ENCODE results near the gene COMMD10. TPM values are rescaled to one million over a fixed set of nuclear protein-coding genes. Genes with fewer than 3 reads are reported as not detected.

Gene COMMD10
- polyA plus RNA-seq, 1 donor = 27.0 TPM

DNA sequence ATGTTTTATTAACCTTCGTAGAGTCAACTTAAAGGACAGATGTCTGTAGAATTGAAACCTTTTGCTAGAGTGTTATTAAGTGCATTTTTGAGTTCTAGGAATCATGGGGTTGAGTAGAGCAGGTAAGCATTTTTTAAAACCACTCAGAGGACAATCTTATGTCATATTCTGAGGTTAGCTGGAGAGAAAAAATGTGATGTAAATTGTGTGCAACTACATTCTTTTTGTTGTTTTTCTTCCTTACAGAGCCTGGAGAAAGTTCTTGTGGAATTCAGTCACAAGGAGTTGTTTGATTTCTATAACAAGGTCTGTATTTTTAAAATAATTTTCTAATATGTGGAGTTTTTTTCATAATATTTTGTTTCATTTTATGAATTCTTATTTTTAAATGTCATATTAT lies 206.4 kb downstream of the COMMD10 start:
- DNase-seq (ENCODE audit: low read depth) = no peak

DNA sequence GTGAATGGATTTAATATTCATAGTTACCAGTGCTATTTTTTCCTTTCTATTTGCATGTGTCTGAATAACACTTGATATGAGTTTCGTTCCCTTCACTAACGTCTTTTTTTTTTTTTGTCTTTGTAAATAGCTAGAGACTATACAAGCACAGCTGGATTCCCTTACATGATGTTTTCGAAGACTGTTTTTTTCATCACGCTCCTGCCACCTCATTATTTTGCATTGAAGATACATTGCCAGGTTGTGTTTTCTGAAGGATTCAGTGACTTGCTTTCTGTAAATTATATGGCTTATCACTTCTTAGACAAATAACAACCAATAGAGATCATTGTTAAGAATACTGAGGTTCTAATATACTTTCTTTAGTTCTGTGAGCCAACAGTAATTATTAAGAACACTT lies 207.5 kb downstream of the COMMD10 start:
- DNase-seq (ENCODE audit: low read depth) = no peak

DNA sequence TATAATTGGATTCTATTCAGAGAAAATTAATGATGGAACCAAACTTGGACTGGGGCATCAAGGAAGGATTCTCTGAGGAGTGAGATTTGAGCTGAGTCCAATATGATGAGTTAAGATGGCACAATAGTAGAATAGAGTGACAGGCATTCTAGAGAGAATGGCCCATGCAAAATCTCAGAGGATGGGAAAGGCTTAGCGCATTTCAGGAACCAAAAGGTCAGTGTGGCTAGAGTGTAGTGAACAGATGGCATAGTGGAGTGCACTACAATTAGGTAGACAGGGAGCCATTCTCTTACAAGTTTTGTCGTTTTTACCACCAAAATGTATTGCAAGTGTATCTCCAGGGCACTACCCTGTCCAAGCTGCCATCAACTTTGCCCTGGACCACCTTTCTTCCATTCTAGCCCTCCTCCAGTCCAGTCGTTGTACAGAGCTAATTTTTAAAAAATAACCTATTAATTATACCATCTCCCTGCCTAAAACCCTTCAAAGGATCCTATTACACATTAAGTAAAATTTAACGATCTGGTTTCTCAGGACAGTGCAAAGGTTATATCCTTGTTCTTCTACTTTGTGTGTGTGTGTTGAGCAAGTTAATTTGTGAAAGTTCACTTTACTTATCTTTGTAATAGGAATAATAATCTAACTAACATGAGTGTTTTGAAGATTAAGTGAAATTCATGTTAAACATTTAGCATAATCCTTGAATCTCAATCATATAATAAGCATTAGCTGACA lies 211.7 kb downstream of the COMMD10 start:
- DNase-seq (ENCODE audit: low read depth) = no peak

DNA sequence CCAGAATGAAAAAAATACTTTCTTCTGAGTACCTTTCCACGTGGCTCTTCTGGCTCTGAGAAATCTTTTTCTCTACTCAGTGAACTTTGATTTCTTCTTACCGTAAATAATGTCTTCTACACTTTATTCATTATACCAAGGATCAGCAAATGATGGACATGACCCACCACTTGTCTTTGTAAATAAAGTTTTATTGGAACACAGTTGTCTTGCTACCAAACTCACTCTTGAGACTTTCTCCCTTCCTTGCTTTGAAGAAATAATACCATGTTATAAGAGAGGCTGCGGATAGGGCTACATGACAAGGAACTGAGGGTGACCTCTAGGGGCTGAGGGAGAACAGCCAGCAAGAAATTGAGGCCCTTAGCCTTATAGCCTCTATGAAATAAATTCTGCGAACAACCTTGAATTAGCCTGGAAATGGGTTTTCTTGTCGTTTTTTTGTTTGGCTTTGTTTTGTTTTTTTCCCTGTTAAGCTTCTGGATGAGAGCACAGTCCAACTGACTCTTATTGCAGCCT lies 212.5 kb downstream of the COMMD10 start:
- no peak for DNase-seq (ENCODE audit: low read depth)

DNA sequence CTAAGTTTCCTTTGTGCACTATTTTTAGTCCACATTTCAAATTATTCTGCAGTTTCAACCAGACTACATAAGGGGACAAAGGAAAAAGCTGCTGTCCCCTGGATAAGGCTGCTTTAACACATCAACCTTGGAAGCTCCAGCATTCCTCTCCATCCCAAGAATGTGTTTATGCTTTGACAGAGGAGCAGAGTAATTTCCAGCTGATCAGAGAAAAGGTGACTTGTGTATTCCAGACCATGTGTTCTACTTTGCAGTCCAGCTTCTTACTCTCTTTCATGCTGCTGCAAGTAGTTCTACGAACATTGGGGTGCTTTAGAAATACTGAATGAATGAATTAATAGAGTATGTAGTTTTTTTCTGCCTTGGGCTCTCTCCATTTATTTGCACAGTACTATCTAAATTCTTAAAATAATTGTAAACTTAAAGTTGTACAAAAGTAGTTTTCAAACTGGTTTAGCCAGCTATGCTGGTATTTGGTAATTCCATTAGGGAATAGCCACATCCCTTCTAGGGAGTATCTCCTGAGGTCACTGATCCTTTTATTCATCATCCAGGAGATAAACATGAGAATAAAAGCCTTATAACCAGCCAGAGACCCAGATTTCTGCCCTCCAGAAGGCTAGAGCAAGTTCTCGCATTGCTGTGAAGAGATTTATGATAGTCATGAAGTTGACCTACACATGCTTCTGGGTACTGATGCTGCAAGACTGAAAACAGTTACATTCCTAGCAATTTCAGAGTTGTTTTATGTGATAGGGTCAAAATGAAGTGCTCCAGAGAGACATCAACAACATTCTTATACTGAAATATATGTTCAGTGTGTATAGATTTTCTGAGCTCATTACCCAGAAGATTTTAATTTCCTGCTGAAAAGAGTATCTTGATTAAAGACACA lies 215.2 kb downstream of the COMMD10 start:
- no peak for DNase-seq (ENCODE audit: low read depth)

DNA sequence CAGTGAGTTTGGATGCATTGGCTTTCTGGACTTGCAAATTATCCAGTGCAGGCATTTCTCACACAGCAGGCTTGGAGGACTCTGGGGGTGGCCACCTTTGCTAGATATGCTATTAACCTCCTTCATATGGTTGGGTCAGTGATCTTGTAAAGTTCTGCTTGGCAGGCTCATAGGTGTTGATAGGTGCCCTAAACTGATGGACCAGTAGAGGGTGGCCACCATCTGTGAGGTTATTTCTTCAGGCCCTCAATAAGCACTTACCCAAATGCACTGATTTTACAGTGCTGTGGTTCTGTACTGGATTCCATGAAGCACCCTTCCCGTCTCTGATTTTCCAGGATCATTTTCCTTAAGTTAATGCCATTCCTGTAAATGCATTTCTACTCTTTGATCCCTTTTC lies 216.3 kb downstream of the COMMD10 start:
- DNase-seq (ENCODE audit: low read depth) = no peak

DNA sequence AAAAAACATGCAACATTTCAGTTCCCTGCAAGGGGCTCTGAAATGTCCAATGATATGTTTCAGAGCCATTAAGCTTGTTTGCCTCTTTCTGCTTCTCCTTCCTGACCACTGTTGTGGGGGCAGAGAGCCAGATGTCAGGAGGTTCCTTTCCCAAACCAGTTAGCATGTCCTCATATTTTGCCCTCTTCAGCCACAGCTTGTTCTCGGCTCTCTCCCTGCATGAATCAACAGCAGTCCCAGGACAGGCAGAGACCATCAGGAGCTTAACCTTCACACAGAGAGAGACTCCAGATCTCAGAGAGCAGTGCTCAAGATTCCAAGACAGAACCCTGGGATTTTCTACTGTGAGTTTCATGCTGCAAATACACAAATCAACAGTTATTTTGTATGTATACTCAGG lies 218.5 kb downstream of the COMMD10 start:
- no peak for DNase-seq (ENCODE audit: low read depth)

DNA sequence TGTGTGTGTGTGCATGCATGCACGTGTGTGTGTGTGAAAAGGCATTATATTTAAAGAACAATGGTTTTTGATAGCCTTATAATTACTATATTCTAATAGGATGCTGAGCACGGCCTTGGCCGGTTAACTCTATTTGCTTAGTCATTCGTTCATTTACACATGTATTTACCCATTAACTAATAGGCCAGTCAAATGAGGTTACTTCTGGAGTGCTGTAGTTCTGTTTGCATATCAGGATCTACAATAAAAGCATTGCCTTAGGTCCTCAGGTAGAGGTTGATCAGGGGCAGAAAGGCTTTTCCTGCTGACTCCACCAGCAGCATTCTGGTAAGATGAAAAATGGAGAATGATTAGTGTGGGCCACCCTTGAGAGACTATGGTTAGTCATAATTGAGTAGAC lies 219.0 kb downstream of the COMMD10 start:
- no peak for DNase-seq (ENCODE audit: low read depth)

DNA sequence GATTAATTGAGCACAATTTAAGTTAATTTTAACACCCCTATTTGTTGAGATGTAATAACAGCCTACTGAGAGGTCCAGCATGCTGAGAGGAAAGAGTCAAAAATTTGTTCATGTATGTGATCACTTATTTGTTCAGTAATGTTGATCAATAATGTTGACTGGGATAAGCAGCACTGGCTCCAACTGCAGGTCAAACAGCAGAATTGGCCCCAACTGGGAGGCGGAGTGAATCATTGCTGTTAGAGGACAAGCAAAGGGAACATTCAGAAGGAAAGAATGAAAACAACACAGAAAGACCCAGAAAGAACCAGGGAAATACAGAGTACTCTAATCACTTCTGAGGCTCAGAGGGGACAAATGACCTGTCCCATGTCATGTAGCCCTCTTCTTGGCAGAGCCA lies 221.1 kb downstream of the COMMD10 start:
- DNase-seq (ENCODE audit: low read depth) = no peak

DNA sequence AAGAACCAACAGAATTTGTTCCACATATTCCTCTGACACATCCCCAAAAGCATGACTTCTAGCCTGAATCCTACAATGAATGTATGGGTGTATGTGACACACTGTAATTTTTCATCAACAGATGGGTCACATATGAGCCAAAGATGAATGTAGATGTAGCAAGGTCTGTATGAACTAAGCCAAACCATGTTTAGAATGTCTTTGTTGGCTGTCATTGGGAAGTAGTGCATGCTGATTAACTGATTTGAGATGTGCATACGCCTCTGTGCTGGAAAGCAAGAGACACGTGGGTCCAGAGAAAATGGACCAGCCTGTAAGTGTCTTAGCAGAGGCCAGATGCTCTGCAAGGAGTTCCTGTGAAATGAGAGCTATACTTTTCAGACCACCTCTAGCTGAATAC lies 222.0 kb downstream of the COMMD10 start:
- DNase-seq (ENCODE audit: low read depth) = no peak

DNA sequence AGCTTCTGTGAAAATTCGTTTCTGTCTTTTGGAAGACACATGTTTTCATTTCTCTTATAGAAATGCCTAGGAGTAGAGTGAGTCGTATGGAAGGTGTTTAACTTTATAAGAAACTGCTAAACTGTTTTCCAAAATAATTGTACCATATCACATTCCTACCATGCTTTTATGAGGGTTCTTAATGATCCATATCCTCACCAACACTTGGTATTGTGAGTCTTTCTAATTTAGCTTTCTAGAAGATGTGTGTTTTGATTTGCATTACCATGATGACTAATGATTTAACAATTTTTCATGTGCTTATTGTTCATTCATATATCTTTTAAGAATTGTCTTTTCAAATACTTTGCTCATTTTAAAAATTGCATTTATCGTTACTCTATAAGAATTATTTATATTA lies 223.6 kb downstream of the COMMD10 start:
- no peak for DNase-seq (ENCODE audit: low read depth)

DNA sequence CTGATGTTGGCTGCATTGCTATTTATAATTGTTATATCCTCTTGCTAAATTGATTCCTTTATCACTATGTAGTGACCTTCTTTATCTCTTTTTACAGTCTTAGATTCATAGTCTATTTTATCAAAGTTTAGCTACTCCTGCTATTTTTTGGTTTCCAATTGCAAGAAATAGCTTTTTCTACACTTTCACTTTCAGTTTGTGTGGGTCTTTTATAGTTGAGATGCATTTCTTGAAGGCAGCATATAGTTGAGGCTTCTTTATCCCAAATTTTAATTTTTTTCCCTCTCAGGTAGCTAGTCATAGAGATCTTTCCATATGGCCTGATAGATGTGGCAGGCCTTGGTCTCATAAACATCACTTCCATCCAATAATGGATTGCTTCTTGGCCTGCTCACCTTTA lies 228.5 kb downstream of the COMMD10 start:
- DNase-seq (ENCODE audit: low read depth) = no peak

DNA sequence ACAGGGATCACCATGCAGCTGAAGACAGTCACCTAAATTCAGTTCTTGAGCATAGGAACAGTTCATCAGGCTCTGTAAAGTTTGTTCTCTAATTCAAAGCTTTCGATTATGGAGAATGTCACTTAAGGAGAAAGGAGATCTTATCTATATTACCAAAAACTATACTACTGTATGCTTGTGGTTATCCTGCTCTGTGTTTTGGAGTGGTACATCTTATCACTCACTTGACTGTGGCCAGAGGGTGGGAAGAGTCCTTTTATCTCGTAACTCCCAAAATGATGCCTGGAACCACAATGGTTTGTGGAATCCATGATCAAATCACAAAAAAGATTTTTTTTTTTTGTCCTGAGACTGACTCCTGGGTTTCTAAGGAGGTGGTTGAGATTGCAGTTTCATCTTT lies 230.7 kb downstream of the COMMD10 start:
- no peak for DNase-seq (ENCODE audit: low read depth)

DNA sequence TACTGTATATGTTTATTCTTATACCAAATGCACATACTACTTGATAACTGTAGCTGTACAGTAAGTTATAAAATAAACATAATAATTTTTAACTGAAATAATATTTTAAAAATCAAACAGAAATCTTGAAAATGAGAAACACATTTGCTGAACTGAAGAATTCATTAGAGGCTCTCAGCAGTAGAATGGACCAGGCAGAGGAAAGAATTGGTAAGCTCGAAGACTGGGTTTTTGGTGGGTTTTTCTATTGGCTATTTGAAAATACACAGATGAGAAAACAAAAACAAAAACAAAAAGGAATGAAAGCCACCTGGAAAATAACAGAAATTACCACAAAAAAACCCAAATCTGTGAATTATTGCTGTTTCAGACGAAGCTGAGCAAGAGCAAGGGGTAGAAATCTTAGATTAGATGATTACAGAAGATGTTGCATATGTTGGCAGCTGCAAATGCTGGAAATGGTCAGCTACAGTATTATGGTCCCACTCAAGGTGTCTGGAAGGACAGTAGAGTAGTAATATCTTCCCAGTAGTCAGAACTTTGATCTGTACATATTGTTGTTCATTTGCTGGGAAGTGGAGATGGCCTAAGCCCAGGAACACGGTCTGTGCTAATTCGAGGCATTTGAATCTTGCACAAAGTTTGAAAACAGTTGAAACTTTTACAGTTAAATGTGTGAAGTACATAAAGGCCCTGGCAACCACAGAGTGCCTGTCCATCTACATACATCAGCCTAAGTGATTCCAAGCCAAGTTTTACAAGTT lies 233.4 kb downstream of the COMMD10 start:
- no peak for DNase-seq (ENCODE audit: low read depth)

DNA sequence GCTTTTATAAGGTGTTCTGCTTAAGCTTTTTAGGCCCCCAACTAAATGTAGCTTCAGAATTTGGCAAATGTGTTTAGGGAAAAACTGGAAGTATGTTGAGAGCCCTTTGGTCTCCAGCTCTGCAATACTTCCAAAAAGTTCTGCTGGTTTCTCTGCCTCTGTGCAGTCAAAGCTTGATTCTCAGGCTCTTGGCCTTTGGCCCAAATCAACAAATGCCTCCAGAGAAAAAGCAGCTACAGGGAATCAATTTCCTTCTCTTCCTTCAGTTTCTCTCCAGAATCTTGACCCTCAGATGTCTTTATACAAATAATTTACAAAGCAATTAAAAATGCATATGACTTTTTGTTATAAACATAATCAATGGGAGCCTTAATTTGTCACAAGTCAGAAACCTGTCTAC lies 235.7 kb downstream of the COMMD10 start:
- no peak for DNase-seq (ENCODE audit: low read depth)

DNA sequence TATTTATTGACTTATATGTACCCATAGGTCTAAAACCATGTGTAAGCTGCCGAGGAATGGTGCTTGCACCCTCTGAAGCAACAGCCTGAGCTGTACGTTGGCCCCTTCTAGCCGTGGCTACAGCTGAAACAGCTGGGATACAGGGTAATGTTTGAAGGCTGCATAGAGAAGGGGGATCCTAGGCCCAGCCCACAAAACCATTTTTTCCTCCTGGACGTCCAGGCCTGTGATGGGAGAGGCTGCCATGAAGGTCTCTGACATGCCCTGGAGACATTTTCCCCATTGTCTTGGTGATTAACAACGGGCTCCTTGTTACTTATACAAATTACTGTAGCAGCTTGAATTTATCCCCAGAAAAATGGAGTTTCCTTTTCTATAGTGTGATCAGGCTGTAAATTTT lies 244.7 kb downstream of the COMMD10 start:
- no peak for DNase-seq (ENCODE audit: low read depth)

DNA sequence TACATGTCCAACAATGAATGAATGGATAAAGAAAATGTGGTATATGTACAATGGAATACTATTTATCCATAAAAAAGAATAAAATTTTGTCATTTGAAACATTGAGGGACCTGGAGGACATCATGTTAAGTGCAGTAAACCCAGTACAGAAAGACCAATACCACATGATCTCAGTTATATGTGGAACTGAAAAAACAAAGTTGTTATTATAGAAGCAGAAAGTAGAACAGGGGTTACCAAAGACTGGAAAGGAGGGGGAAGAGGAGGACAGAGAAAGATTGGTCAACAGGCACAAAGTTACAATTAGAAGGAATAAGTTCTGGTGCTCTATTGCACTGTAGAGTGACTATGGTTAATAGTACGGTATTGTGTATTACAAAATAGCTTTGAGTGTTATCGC lies 256.0 kb downstream of the COMMD10 start:
- no peak for DNase-seq (ENCODE audit: low read depth)

Other genes starting within 250 kb of the COMMD10 start
- 60.1 TPM for gene ATG12, start 243.5 kb upstream of the COMMD10 start, polyA plus RNA-seq (ENCODE audit: insufficient read length)
- 85.6 TPM for gene AP3S1, start 243.1 kb upstream of the COMMD10 start, polyA plus RNA-seq (ENCODE audit: insufficient read length)
- 3.3 TPM for gene LVRN, start 122.5 kb upstream of the COMMD10 start, polyA plus RNA-seq (ENCODE audit: insufficient read length)
- not detected for gene ARL14EPL, start 52.6 kb upstream of the COMMD10 start, polyA plus RNA-seq (ENCODE audit: insufficient read length)

Measured in forelimb muscle (tissue), 1 donor.